NCI-H2107 treated with DMSO at 0.1 percent for 48 hours (cell line): ENCODE results near the gene SLC16A10.
"Not testable (repeated sequence)": the region's sequence is repeated elsewhere in the genome, so short reads cannot be mapped to it uniquely, and the experiment has no call there.

ENCODE experiments used
- DNase-seq: peaks from one replicate; lab custom pipeline; 2025; ENCODE audit not compliant: unreplicated experiment; lab: John Stamatoyannopoulos, UW

Gene SLC16A10

DNA sequence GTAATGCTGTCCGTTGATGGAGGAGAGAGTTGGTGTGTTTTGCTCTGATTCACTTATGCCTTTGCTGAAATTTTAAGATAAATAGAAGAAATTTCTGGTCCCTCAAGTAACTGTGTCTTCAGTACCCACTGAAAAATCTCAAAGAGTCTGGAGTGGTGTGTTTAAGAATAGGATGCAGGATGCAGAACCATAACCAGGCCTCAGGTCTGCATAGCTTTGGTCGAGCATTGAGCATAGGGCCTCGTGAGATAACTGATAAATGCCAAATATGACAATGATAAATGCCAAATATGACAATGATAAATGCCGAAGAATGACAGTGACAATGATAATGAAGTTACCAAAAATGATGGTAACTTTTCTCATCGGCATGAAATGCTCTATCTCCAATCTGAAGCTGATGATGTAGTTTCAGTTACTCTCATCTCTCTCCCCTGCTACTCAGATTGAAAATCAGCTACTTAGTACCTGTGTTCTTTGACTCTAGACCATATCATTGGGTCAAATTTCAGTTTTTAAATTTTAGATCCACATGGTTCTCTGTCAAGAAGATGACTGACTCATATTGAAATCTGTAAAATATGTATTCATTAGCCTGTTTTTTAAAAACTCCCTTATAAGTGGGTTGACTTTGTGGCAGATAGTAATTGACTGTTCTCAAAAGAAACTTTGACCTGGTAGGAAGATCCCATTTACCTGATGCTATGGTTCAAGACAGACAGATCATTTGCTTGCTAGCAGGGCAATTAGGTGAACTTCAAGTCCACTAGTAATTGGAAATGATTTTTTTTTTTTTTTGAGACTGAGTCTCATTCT, 96.6 kb downstream of the SLC16A10 start:
- no peak for DNase-seq

DNA sequence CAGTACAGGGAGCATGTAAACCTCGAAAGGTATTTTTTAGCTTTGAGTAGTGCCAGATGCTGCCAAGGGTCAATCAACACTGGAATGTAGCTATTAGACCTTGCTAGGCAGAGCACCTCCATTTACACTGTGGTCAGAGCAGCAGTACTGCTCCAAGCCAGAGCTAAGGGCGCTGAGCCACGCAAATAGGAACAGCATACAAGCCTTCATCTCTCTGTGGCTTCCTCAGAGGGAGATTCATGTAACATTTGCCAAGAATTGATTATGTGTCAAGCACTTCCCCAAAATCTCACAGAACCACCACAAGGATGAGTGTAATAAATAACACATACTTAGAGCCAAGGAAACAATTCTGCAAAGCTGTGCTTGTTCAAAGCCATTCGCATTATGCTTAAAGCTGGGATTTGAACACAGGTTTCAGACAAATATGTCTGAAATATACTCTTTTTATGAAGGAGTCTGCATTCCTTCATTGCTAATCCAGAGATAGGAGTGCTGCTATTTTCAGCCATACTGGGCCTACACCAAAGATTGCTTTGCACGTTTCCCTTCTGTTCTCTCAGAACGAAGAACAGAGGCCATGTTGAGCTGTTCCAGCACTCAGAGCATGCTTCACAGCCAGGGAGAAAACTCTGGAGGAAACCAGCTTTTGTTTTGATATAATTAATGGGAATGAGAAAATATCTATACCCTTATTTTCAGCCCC, 97.7 kb downstream of the SLC16A10 start:
- no peak for DNase-seq

DNA sequence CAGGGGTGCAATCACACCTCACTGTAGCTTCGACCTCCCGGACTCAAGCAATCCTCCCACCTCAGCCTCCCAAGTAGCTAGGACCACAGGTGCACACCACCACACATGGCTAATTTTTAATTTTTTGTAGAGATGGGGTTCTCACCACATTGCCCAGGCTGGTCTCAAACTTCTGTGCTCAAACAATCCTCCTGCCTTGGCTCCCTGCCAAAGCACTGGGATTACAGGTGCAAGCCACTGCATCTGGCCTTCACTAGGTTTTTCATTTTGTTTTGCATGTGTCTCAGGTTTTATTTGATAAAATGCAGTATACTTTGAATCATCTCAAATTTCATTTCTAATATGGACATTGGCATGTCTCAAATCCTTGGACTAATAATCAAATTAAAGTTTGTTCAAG, 98.7 kb downstream of the SLC16A10 start:
- DNase-seq: no peak

DNA sequence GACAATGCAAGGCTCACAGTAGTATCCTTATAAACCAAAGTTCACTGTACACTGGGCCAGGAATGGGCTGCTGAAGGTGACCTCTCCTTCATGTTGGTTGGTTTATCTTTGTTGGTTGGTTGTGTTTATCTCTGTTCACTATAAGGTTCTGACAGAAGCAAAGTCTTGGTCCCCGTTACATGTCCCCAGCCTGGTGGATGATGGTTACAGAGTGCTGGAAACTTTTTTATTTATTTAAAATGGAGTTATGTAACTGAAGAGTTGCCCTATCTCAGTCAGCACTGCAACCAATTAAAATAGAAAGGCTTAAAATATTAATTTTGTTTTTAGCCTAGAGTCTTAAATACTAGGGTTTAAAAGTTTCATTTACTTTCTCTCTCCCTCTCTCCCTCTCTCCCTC, 100.6 kb downstream of the SLC16A10 start:
- no peak for DNase-seq

DNA sequence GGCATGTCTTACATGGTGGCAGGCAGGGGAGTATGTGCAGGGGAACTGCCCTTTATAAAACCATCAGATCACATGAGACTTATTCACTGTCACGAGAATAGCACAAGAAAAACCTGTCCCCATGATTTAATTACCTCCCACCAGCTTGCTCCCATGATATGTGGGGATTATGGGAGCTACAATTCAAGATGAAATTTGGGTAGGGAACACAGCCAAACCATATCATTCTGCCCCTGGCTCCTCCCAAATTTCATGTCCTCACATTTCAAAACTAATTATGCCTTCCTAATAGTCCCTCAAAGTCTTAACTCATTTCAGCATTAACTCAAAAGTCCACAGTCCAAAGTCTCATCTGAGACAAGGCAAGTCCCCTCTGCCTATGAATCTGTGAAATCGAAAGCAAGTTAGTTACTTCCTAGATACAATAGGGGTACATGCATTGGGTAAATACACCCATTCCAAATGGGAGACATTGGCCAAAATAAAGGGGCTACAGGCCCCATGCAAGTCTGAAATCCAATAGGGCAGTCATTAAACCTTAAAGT, 102.4 kb downstream of the SLC16A10 start:
- DNase-seq: not testable (repeated sequence)

DNA sequence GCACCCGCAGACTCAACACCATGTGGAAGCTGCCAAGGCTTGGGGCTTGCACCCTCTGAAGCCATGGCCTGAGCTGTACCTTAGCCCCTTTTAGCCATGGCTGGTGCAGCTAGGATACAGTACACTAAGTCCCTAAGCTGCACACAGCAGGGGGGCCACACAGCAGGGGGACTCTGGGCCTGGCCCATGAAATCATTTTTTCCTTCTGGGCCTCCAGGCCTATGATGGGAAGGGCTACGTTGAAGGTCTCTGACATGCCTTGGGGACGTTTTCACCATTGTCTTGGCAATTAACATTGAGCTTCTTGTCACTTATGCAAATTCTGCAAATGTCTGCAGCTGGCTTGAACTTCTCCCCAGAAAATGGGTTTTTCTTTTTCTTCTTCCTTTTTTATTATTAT, 103.3 kb downstream of the SLC16A10 start:
- no peak for DNase-seq

DNA sequence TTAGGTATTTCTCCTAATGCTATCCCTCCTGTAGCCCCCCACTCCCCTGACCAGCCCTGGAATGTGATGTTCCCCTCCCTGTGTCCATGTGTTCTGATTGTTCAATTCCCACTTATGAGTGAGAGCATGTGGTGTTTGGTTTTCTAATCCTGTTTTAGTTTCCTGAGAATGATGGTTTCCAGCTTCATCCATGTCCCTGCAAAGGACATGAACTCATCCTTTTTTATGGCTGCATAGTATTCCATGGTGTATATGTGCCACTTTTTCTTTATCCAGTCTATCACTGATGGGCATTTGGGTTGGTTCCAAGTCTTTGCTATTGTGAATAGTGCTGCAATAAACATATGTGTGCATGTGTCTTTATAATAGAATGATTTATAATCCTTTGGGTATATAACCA, 103.8 kb downstream of the SLC16A10 start:
- not testable (repeated sequence) for DNase-seq

DNA sequence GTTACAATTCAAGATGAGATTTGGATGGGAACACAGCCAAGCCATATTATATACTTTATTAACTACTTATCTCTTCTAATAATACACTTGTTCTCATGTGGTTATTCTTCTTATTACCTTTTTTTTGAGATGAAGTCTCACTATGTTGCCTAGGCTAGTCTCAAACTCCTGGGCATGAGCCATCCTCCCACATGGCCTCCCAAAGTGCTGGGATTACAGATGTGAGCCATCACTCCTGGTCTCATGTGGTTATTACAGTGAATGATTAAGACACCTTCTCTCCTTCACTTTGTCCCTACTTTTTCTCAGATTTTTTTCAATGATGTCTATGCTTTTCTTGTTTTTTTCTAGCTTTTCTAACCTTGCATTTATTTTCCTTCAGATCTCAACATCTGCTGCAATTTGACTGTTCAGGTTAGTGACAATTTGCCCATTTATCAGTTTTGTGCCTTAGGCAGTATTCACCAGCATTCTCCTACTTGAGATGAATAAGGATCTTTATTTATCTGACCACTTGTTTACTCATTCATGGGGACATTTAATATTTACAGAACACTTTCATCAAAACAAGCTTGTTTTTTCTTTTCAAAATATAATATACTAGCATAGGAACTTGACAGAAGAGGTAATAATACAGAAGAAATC, 105.7 kb downstream of the SLC16A10 start:
- no peak for DNase-seq

DNA sequence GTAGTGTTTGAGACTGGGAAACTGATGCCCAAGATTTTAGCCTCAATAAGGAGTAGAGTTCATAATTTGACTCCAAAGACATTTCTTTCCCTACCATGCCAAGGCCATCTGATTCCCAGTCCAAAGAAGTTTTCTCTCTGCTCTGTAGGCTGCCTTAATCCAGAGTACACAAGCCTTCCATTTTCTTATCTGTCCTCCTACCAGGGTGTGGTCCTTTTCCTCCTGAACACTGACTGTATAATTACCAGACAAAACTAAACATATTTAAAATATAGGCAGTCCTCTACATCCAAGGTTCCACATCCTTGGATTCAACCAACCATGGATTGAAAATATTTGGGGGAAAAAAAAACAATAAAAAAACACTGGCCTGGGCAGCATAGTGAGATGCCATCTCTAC, 108.4 kb downstream of the SLC16A10 start:
- DNase-seq: no peak

DNA sequence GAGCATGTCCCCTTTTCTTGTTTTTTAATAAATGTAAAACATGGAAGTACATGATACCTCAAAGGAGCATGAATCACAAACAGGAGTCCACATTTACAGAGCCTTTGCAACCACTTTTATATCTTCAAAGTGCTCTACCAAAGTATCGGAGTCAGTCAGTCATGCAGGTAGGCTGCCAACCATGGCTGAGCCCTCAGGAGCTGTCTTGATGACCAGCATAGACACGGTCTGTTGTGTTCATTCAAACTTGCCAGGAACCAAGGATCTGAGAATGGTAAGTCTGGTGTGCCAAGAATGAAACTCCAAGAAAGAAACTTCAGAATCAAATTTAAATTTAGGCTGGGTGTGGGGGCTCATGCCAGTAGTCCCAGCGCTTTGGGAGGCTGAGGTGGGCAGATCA, 111.5 kb downstream of the SLC16A10 start:
- no peak for DNase-seq

DNA sequence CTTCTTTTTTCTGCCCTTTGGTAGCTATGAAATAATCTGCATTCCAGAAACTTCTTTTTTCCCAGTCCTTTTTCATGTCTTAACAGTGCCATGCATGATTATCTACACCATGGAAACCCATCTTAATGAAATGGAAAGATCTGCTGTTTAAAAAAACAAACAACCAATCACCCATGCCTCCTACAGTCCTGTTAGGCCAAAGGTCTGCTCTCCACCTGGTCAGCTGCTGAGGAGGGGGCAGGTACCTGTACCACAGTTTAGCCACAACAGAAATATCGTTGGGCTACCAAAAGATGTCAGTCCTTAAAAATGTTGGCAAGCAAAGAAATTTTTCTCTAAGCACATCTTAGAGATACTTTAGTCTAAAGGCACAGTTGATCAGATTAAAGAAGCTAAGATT, 112.6 kb downstream of the SLC16A10 start:
- no peak for DNase-seq

DNA sequence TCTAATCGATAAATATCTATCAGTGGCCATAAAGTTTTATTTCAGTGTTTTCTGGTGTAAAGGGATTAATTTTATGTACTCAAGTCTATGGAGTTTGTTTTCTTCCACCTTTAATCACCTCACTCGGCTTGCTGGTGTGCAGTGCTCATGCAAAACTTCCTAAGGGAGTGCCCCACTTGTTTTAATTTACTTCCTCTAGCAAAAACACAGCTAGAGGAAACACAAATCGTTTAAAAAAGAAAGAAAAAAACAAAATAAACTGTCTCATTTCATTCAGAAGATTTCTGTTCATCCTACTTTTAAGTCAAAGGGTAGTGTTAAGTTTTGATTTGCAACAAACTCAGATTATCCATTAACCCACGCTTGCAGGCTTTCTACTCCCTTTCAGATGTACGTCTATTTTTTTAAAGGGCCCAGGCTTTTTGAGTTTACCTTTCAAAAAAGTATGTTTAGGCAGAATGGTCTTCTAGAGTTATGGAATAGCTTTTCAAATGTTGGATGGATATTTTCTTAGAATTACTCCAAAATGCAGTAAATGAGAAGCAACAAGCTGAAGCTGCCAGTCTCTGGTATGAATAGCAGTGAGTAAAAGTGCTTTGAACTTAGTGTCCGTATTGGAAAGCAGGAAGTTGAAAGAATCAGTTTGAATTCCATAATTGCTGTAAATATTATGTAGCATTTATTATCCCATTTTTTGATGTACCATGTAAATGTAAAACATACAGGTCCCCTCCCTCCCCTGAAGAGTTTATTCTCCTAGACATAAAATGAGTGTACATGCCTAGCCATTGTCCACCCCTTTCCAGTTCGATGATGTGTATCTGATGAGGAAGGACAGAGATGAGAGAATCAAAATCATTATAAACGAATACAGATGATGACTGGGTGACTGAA, 113.3 kb downstream of the SLC16A10 start:
- no peak for DNase-seq

DNA sequence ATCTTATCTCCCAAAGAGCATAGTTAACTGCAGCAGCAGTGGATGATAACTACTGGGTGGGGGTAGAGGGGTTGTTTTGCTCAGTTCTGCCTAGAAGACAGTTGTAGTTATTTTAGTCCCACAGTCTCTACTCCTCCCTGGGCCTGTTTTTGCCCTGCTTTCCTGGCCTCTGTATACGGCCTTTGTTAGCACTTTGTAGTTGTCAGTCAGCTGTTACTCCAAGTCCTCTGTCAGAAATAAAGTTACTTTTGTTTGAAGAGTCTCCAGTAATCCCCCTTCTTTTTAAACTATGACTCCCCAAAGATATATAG, 113.9 kb downstream of the SLC16A10 start:
- DNase-seq: no peak

DNA sequence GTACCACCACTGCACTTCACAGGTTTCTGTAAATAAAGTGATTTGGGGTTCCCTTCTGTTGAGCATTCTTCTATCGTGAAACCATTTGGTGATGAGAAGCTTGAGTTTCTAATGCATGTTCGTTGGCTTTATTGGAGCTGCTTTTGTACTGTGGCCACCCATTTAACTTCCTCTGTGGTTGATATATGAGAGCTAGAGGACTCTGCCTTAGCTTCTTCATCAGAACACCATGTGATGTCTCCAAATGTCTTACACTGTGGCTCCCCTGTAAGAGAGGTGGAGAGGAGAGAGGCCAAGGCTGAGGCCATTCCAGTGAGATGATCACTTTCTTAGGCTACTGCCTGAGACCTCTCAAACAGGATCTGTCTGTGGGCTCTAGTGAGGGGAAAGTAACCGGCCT, 114.5 kb downstream of the SLC16A10 start:
- no peak for DNase-seq

DNA sequence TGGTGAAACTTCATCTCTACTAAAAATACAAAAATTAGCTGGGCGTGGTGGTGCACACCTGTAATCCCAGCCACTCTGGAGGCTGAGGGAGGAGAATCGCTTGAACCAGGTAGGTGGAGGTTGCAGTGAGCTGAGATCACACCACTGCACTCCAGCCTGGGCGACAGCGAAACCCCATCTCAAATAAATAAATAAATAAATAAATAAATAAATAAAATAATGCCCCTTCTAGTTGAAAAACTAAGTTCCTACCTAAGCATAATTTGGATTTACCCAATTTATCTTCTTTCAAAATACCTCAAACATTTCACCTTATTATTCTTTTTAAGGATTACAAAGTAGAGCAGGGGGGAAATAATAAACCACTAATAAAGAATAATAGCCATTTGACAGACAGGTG, 116.2 kb downstream of the SLC16A10 start:
- DNase-seq: not testable (repeated sequence)

DNA sequence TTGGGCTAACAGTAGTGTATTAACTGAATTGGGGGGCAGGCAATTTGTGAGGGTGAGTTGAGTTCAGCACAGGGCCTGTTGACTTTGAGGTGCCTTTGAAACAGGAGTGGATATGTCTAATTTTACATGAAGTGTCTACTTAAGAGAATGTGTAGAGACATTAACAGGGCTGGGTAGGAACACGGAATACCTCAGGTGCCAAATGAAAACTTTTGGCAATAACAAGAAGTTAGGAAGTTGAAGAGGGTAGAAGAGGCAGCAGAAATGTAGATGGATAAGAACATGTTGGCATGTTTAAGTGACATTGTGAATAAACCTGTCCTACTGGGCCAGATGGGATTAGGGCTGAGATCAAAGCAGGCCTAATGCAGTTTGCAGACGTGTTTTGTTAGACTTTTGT, 117.0 kb downstream of the SLC16A10 start:
- no peak for DNase-seq

DNA sequence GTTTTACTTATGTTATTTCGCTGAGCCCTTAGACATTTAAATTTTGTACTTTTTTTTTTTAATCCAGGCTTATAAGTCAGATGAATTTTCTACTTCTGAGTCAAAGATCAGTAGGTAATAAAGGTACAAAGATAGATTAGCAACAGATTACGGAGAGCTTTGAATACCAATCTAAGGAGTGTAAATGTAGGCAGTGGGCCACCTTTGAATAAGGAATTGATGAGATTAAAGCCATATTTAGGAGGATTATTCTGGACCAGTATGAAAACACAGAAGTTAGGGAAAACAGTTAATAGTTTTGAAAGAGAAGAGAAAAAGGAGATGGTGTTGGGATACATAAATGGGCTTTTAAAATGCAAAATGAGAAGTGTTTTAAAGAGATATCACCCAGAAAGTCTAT, 117.6 kb downstream of the SLC16A10 start:
- DNase-seq: no peak

DNA sequence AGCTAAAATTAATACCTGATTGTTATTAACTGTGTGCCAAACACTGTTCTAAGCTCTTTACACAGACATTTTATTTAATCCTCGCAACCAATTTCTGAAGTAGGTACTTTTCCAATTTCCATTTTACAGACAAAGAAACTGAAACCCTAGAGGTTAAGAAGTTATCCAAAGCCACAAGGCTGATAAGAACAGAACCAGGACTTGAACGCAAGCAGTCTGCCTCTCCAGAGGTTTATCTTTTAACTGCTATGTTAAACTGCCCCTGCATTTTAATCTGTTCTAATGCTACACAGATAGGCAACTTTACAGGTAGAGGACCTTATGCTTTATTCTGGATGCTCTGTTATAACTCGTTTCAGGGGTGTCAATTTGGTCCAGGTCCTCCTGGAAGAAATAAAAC, 118.2 kb downstream of the SLC16A10 start:
- no peak for DNase-seq

DNA sequence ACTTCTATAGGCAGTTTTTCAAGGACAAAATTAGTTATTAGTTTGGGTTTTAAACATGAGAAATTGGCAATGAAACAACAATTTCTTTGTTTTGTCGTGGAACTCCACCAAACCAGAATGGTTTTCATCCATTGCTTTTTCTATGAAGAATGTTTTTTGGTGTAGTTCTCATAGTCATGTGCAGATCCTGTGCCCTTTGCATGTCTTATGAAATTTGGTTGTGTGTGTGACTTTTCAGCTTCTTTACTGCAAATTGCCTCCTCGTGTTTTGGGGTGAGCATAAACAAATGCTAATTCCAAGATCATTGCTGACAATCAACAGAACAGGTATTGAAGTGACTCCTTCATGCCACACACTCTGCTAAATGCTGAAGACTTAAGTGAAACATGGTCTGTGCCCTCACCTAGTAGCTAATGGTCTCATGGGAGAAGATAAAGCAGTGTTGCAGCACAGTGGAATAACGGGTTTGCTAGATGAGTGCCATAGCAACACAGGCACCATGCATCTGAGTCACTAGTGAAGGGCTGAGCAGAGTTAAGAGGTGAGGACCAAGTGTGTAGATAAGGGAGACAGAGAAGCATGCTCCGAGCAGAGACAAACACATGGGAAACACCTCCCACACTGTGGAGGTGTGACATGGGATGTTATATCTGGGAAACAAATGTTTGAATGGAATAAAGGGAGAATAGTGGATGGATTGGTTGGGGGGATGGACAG, 120.0 kb downstream of the SLC16A10 start:
- DNase-seq: no peak

DNA sequence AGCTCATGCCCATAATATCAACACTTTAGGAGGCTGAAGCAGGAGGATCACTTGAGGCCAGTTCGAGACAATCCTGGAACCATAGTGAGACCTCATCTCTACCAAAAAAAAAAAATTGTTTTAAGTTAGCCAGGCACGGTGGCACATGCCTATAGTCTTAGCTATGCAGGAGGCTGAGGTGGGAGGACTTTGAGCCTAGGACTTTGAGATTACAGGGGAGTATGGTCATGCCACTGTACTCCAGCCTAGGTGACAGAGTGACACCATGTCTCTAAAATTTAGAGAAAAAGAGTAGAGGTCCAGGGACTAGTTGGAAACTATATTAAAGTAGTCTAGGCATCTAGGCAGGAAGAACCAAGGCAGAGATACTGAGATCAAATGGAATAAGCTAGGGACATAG, 121.6 kb downstream of the SLC16A10 start:
- no peak for DNase-seq
